Astrocyte (in vitro differentiated cells and primary cell): ENCODE measurements around the gene KCTD10.

ENCODE experiments used
- EZH2 ChIP-seq: IDR thresholded peaks from 2 replicates; pipeline ENCODE4 v1.6.1; 2012; ENCODE audit warnings: mild to moderate bottlenecking, low read length, inconsistent platforms; ENCODE audit not compliant: insufficient read depth
- TF ChIP-seq, protein P1 (sequence below): IDR thresholded peaks from 2 replicates; pipeline ENCODE4 v1.5.1; 2011; ENCODE audit warnings: low read depth, mild to moderate bottlenecking, inconsistent platforms, low read length, moderate library complexity; ENCODE audit not compliant: insufficient read depth

- TF ChIP-seq, protein P1, sequence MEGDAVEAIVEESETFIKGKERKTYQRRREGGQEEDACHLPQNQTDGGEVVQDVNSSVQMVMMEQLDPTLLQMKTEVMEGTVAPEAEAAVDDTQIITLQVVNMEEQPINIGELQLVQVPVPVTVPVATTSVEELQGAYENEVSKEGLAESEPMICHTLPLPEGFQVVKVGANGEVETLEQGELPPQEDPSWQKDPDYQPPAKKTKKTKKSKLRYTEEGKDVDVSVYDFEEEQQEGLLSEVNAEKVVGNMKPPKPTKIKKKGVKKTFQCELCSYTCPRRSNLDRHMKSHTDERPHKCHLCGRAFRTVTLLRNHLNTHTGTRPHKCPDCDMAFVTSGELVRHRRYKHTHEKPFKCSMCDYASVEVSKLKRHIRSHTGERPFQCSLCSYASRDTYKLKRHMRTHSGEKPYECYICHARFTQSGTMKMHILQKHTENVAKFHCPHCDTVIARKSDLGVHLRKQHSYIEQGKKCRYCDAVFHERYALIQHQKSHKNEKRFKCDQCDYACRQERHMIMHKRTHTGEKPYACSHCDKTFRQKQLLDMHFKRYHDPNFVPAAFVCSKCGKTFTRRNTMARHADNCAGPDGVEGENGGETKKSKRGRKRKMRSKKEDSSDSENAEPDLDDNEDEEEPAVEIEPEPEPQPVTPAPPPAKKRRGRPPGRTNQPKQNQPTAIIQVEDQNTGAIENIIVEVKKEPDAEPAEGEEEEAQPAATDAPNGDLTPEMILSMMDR: no peak
- TF ChIP-seq EZH2: no peak
Observed at GRCh38 chr12:109497675-109498074, 20.6 kb upstream of the KCTD10 start.
